Measurements from ENCODE around the gene CYP11A1. TPM values are rescaled to one million over a fixed set of nuclear protein-coding genes. Genes with fewer than 3 reads are reported as not detected.

CYP11A1 gene
- total RNA-seq, 4 donors from 2014 or later, result 0.47 to 1.4 (median 0.53) TPM; not detected in 1

DNA sequence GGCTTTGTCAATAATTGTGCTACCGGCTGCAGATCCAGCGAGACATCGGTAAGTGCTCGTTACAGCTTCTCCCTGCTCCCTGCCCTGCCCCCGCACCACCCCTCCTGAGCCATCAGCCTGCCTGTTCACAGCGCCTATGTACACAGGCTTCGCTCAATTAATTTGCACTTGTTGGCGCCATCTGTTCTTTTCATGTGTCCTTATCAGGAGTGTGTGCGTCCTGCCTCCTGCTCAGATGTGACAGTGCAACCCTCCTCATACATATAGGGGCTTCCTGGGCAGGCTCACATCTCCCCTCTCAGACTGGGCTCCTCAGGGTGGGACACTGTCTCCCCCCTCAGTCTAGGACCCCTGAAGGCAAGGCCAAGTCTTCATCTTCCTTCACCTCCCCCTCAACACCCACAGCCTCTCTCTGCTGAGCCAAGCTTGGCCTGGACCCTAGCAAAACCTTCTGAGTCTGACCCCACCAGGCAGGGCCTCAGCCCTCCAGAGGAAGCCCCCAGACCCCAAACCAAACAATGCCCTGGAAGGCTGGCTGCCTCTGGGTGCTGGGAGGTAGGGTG is 54.9 kb downstream of the CYP11A1 start:
- Histone ChIP-seq H3K4me1 (peaks cover 17% of the 10 kb centered on the region), H3K36me3 (no peaks in the 10 kb centered on the region), H3K27ac (no peak overlapping the region), H3K4me3 (no peak overlapping the region), H3K9me3 (no peaks in the 10 kb centered on the region), H3K27me3 (peaks cover 15% of the 10 kb centered on the region)
- DNase-seq (ENCODE audit: low spot score in 2 of 2), result no peak
- TF ChIP-seq POLR2AphosphoS5 (IDR thresholded peaks at IDR 0.05) (no peak), POLR2A (IDR thresholded peaks at IDR 0.05) (no peak), EP300 (IDR thresholded peaks at IDR 0.05) (no peak)
- TF ChIP-seq, protein P1, sequence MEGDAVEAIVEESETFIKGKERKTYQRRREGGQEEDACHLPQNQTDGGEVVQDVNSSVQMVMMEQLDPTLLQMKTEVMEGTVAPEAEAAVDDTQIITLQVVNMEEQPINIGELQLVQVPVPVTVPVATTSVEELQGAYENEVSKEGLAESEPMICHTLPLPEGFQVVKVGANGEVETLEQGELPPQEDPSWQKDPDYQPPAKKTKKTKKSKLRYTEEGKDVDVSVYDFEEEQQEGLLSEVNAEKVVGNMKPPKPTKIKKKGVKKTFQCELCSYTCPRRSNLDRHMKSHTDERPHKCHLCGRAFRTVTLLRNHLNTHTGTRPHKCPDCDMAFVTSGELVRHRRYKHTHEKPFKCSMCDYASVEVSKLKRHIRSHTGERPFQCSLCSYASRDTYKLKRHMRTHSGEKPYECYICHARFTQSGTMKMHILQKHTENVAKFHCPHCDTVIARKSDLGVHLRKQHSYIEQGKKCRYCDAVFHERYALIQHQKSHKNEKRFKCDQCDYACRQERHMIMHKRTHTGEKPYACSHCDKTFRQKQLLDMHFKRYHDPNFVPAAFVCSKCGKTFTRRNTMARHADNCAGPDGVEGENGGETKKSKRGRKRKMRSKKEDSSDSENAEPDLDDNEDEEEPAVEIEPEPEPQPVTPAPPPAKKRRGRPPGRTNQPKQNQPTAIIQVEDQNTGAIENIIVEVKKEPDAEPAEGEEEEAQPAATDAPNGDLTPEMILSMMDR (IDR thresholded peaks at IDR 0.05), result no peak
- 76% methylated on average over 9 of the region's 9 CpGs for WGBS

DNA sequence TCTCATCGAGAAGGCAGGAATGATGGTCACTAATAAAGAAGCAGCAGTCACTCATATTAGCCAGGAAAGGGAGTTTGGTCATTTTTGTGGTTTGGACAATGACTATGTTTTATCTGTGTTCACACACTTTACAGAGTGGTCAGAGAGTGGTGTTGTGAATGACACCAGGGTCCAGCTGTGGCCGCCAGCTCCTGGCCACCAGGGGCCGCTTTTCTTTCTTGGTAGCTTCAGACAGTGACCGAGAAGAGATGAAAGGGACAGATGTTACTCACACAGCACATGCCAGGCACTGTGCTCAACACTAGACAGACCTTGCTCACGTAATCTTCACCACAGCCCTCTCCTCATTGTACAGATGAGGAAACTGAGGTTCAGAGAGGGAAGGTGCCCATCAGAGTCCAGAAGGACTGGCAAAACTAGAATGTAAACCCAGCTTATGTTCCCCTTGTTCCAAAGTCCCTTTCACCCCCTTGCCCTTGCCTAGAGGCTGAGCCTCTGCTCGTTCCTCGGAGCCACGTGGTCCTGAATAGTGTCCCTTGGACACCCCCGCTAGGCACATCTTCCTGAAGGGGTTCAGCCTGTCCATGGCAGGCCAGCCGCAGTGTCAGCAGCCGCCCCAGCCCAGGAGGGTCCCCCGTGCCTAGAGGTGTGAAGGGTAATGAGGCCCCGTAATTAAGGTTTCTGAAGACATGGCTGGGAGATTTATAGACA is 55.6 kb downstream of the CYP11A1 start:
- WGBS, result 74% methylated on average over 13 of the region's 13 CpGs
- Histone ChIP-seq H3K27me3 (peaks cover 21% of the 10 kb centered on the region), H3K36me3 (no peaks in the 10 kb centered on the region), H3K4me1 (peaks cover 12% of the 10 kb centered on the region), H3K4me3 (no peak overlapping the region), H3K27ac (no peak overlapping the region), H3K9me3 (no peaks in the 10 kb centered on the region)
- no peak for DNase-seq (ENCODE audit: low spot score in 2 of 2)
- TF ChIP-seq POLR2A (IDR thresholded peaks at IDR 0.05) (no peak), EP300 (IDR thresholded peaks at IDR 0.05) (no peak), POLR2AphosphoS5 (IDR thresholded peaks at IDR 0.05) (no peak)
- TF ChIP-seq, protein P1 (IDR thresholded peaks at IDR 0.05), result no peak

DNA sequence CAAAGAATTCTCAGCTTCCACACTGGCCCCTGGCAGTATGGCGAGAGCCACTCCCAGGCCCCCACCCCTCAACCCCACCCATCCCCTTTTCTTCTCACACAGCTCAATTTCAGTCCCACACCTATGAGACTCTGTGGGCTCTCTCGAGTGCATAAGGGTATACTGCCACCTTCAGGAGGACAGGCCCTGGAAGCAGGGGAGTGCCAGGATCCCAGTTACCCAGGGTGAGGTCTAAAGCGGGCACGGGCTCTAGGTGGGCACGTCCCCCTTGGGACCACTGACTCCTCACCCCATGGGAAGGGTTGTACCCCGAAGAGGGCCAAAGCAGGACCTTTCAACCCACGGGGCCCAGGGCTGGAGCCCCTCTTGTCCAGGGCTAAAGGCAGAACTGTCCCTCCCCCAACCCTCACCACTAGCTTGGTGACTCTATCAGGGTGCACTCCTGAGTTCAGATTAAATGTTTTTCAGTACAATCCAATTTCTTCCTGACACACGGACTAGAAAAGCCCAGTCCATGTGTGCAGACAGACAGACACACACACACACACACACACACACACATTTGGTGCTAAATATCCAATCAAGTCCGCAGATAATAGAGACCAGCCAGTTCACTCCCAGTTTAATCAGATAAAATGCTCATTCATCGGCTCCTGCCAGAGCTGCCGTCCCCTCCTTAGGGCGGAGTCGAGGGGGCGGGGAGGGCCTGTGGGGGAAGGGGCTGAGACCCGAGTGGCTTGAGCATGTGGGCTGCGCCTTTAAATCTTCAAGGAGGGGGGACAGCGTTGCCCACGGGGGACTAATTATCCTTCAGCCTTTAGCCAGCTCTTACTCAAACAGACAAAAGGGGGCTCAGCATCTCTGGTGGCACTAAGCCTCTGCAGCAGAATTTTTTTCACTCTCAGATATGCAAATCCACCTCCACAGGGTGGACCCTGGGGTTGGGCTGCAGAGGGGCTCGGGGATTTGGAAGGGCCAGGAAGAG is 59.3 kb downstream of the CYP11A1 start:
- WGBS, result 9% methylated on average over 10 of the region's 19 CpGs
- TF ChIP-seq POLR2AphosphoS5 (IDR thresholded peaks at IDR 0.05), result no peak
- TF ChIP-seq, protein P1 (IDR thresholded peaks at IDR 0.05), result peak in 1 of 2 donors; percentile 61

GRCh38 chr15:74306781-74307217 is 60.6 kb downstream of the CYP11A1 start:
- H3K4me3 ChIP-seq, result no peak overlapping the region
- no peaks in the 10 kb centered on the region for H3K36me3 ChIP-seq
- H3K4me1 ChIP-seq, result no peaks in the 10 kb centered on the region
- 53% methylated on average over 9 of the region's 10 CpGs for WGBS
- no peak for TF ChIP-seq EP300 (IDR thresholded peaks at IDR 0.05)
- H3K27ac ChIP-seq, result no peak overlapping the region
- DNase-seq (ENCODE audit: low spot score in 2 of 2), result no peak
- peaks cover 67% of the 10 kb centered on the region for H3K27me3 ChIP-seq
- H3K9me3 ChIP-seq, result no peaks in the 10 kb centered on the region

More for the DNA sequence above, 59.3 kb downstream of the CYP11A1 start:
- Histone ChIP-seq H3K4me1 (no peaks in the 10 kb centered on the region), H3K27ac (no peak overlapping the region), H3K36me3 (no peaks in the 10 kb centered on the region), H3K4me3 (no peak overlapping the region), H3K27me3 (peaks cover 58% of the 10 kb centered on the region), H3K9me3 (no peaks in the 10 kb centered on the region)
- no peak for DNase-seq (ENCODE audit: low spot score in 2 of 2)

DNA sequence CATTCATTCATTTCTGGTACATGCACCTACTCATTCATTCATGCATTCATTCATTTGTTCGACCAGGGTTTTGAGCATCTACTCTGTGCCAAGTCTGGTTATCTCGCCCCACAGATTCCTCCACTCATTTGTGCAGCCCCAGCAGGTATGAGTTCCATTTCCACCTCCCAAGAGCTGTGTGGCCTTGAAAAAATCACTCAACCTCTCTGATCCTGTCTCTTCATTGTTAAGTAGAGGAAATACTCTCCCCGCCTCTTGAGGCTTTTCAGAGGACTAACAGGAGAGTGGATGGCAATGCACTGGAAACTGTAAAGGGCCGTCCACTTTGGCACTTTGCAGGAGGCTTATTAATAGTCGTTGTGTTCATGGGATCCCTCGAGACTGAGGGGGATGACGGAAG is 61.8 kb downstream of the CYP11A1 start:
- H3K4me3 ChIP-seq, result no peak overlapping the region
- WGBS, result 73% methylated on average over 5 of the region's 7 CpGs
- no peaks in the 10 kb centered on the region for H3K9me3 ChIP-seq
- no peak overlapping the region for H3K27ac ChIP-seq
- no peak for DNase-seq (ENCODE audit: low spot score in 2 of 2)
- H3K27me3 ChIP-seq, result peaks cover 77% of the 10 kb centered on the region
- H3K4me1 ChIP-seq, result no peaks in the 10 kb centered on the region
- H3K36me3 ChIP-seq, result no peaks in the 10 kb centered on the region
- TF ChIP-seq POLR2AphosphoS5 (IDR thresholded peaks at IDR 0.05) (no peak), EP300 (IDR thresholded peaks at IDR 0.05) (no peak)

DNA sequence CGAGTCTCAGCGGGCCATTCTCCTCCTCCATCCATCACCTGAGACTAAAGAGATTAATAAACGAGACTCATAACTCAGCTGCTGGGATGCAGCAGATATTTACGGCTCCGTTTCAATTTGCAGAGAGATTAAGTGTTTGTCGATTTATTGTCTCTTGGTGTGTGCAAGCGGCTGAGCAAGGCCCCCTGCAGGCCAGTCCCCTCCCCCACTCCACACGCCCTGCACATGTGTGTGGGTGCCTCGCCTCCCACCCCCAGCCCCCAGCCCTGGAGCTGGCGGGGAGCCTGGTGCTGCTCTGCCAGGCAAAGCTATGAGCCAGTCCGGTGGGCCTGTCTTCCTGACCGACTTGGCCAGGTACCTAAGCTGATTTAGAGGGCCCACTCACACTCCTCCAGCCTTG is 63.0 kb downstream of the CYP11A1 start:
- Histone ChIP-seq H3K36me3 (no peaks in the 10 kb centered on the region), H3K4me3 (no peak overlapping the region), H3K9me3 (no peaks in the 10 kb centered on the region), H3K4me1 (no peaks in the 10 kb centered on the region), H3K27me3 (peaks cover 85% of the 10 kb centered on the region), H3K27ac (no peak overlapping the region)
- TF ChIP-seq EP300 (IDR thresholded peaks at IDR 0.05) (no peak), POLR2AphosphoS5 (IDR thresholded peaks at IDR 0.05) (no peak)
- DNase-seq (ENCODE audit: low spot score in 2 of 2), result no peak
- 37% methylated on average over 7 of the region's 12 CpGs for WGBS

Measured in suprapubic skin (tissue), 4 donors.